H9 (cell line): ENCODE results near the gene NCKAP5. TPM values are rescaled to one million over a fixed set of nuclear protein-coding genes. Genes with fewer than 3 reads are reported as not detected.
A peak's percentile ranks its signal among the peaks of the same experiment; 100 is the strongest.

Experiments
- DNase-seq: peaks from one replicate; pipeline ENCODE4 v3.0.0-alpha.2; 2017
- H2AFZ ChIP-seq: one replicate; pipeline ENCODE4 v1.6.1; 2013; ENCODE audit warnings: mild to moderate bottlenecking, low read length, control low read depth, moderate library complexity
- H2AK5ac ChIP-seq: 2 replicates; pipeline ENCODE4 v1.6.1; 2013; ENCODE audit warnings: low read length, control low read depth, mixed read lengths; ENCODE audit not compliant: insufficient read length
- H2BK120ac ChIP-seq: one replicate; pipeline ENCODE4 v1.6.1; 2013; ENCODE audit warnings: low read depth, mild to moderate bottlenecking, low read length, control low read depth, inconsistent platforms; ENCODE audit not compliant: poor library complexity, severe bottlenecking
- H2BK12ac ChIP-seq: 2 replicates; pipeline ENCODE4 v1.6.1; 2013; ENCODE audit warnings: low read length, control low read depth, mixed read lengths, low read depth; ENCODE audit not compliant: insufficient read length
- H2BK15ac ChIP-seq: 2 replicates; pipeline ENCODE4 v1.6.1; 2013; ENCODE audit warnings: low read depth, low read length, control low read depth
- H2BK20ac ChIP-seq: one replicate; pipeline ENCODE4 v1.6.1; 2013; ENCODE audit warnings: low read depth, mild to moderate bottlenecking, low read length, control low read depth, inconsistent platforms; ENCODE audit not compliant: poor library complexity, severe bottlenecking
- H2BK5ac ChIP-seq: 2 replicates; pipeline ENCODE4 v1.6.1; 2013; ENCODE audit warnings: low read length, control low read depth, mixed read lengths; ENCODE audit not compliant: insufficient read length
- H3K14ac ChIP-seq: 2 replicates; pipeline ENCODE4 v1.6.1; 2013; ENCODE audit warnings: low read length, control low read depth; ENCODE audit not compliant: insufficient read depth
- H3K18ac ChIP-seq: 2 replicates; pipeline ENCODE4 v1.6.1; 2013; ENCODE audit warnings: low read depth, mild to moderate bottlenecking, mixed read lengths, low read length, control low read depth; ENCODE audit not compliant: insufficient read length
- H3K23ac ChIP-seq: 2 replicates; pipeline ENCODE4 v1.6.1; 2013; ENCODE audit warnings: low read length, control low read depth, mixed read lengths, low read depth; ENCODE audit not compliant: insufficient read length
- H3K23me2 ChIP-seq: 2 replicates; pipeline ENCODE4 v1.6.1; 2013; ENCODE audit warnings: low read depth, mild to moderate bottlenecking, mixed read lengths, low read length, control low read depth; ENCODE audit not compliant: insufficient read length, poor library complexity, severe bottlenecking
- H3K27ac ChIP-seq: 2 replicates; pipeline ENCODE4 v1.5.1; 2013; ENCODE audit warnings: low read length, control low read depth, mixed read lengths, low read depth; ENCODE audit not compliant: insufficient read length
- H3K27me3 ChIP-seq: 2 replicates; pipeline ENCODE4 v1.6.1; 2013; ENCODE audit warnings: low read length, control low read depth, inconsistent platforms; ENCODE audit not compliant: insufficient read depth
- H3K4ac ChIP-seq: 2 replicates; pipeline ENCODE4 v1.6.1; 2013; ENCODE audit warnings: low read depth, mild to moderate bottlenecking, control low read depth, inconsistent platforms, low read length, moderate library complexity
- H3K4me1 ChIP-seq: 2 replicates; pipeline ENCODE4 v1.6.1; 2013; ENCODE audit warnings: low read length, control low read depth, inconsistent platforms; ENCODE audit not compliant: insufficient read depth
- H3K4me2 ChIP-seq: 2 replicates; pipeline ENCODE4 v1.6.1; 2013; ENCODE audit warnings: low read length, control low read depth, mixed read lengths; ENCODE audit not compliant: insufficient read length, insufficient read depth
- H3K56ac ChIP-seq: 2 replicates; pipeline ENCODE4 v1.6.1; 2013; ENCODE audit warnings: low read depth, mild to moderate bottlenecking, mixed read lengths, low read length, control low read depth; ENCODE audit not compliant: insufficient read length
- H3K79me1 ChIP-seq: 2 replicates; pipeline ENCODE4 v1.6.1; 2013; ENCODE audit warnings: low read depth, mild to moderate bottlenecking, moderate library complexity, low read length, control low read depth, inconsistent platforms; ENCODE audit not compliant: insufficient read depth, poor library complexity, severe bottlenecking
- H3K79me2 ChIP-seq: 2 replicates; pipeline ENCODE4 v1.6.1; 2013; ENCODE audit warnings: low read length, control low read depth, inconsistent platforms; ENCODE audit not compliant: insufficient read depth
- H3K9ac ChIP-seq: 2 replicates; pipeline ENCODE4 v1.6.1; 2013; ENCODE audit warnings: low read length, control low read depth, mixed read lengths; ENCODE audit not compliant: insufficient read length; ENCODE audit errors: extremely low read depth
- H3K9me3 ChIP-seq: one replicate; pipeline ENCODE4 v1.6.1; 2013; ENCODE audit warnings: low read depth, low read length, inconsistent platforms; ENCODE audit not compliant: control insufficient read depth
- H3T11ph ChIP-seq: one replicate; pipeline ENCODE4 v1.6.1; 2013; ENCODE audit warnings: mild to moderate bottlenecking, low read length, control low read depth, inconsistent platforms
- H4K20me1 ChIP-seq: one replicate; pipeline ENCODE4 v1.6.1; 2013; ENCODE audit not compliant: control insufficient read depth, insufficient read length, insufficient read depth
- H4K5ac ChIP-seq: 2 replicates; pipeline ENCODE4 v1.6.1; 2013; ENCODE audit warnings: low read depth, mild to moderate bottlenecking, mixed read lengths, low read length, control low read depth; ENCODE audit not compliant: insufficient read length
- H4K8ac ChIP-seq: replicated peaks from 2 replicates; pipeline ENCODE4 v1.6.1; 2013; ENCODE audit warnings: low read length, control low read depth, mixed read lengths, low read depth; ENCODE audit not compliant: insufficient read length
- H4K91ac ChIP-seq: 2 replicates; pipeline ENCODE4 v1.6.1; 2013; ENCODE audit warnings: low read depth, mild to moderate bottlenecking, moderate library complexity, mixed read lengths, low read length, control low read depth; ENCODE audit not compliant: insufficient read length
- H3K27ac Mint-ChIP-seq, 3 experiments: 2 replicates in 2 of 3; 3 replicates in 1 of 3; pipeline ENCODE4 v1.8.0; 2020 to 2021; ENCODE audit warnings: mixed read lengths in 3 of 3, mild to moderate bottlenecking in 1 of 3, moderate library complexity in 1 of 3
- H3K27me3 Mint-ChIP-seq: 2 replicates; pipeline ENCODE4 v1.8.0; 2021; ENCODE audit warnings: low read depth, mild to moderate bottlenecking, moderate library complexity, mixed read lengths
- H3K36me3 Mint-ChIP-seq, 3 experiments: 2 replicates in 2 of 3; 3 replicates in 1 of 3; pipeline ENCODE4 v1.8.0; 2020 to 2021; ENCODE audit warnings: low read depth in 3 of 3, mixed read lengths in 3 of 3; ENCODE audit not compliant: insufficient read depth in 1 of 3
- H3K4me1 Mint-ChIP-seq, 2 experiments: 2 replicates each; pipeline ENCODE4 v1.8.0; 2020; ENCODE audit warnings: mixed read lengths in 2 of 2
- H3K4me3 Mint-ChIP-seq, 2 experiments: 2 replicates in 1 of 2; 3 replicates in 1 of 2; pipeline ENCODE4 v1.8.0; 2020 to 2021; ENCODE audit warnings: mild to moderate bottlenecking in 2 of 2, mixed read lengths in 2 of 2, moderate library complexity in 1 of 2
- H3K9me3 Mint-ChIP-seq, 2 experiments: 2 replicates in 1 of 2; 3 replicates in 1 of 2; pipeline ENCODE4 v1.8.0; 2020; ENCODE audit warnings: mild to moderate bottlenecking in 2 of 2, mixed read lengths in 2 of 2, moderate library complexity in 1 of 2
- CTCF ChIP-seq: fragments of 200-600 bp; sonication (generic); conservative IDR thresholded peaks from 3 replicates; pipeline ENCODE4 v1.8.0; 2021; ENCODE audit warnings: antibody characterized with exemption, mild to moderate bottlenecking
- WGBS: extraction: QIAGEN DNeasy Blood & Tissue Kit; methylation state at CpG from one replicate; pipeline ENCODE4 v1.1.7; 2013; ENCODE audit warnings: missing lambda C conversion rate, low lambda C conversion rate, mixed read lengths; ENCODE audit not compliant: insufficient read length; ENCODE audit errors: extremely low coverage; 5-methylcytosine and 5-hydroxymethylcytosine counted together
- total RNA-seq: library from RNA; stranded (reverse); gene quantifications from 2 replicates; pipeline ENCODE4 v1.2.1, GENCODE V29; 2021

The NCKAP5 gene
- total RNA-seq, 1 experiment from 2014 or later = 0.26 TPM

- Histone ChIP-seq H3K56ac (no peak overlapping the region), H2BK12ac (no peak overlapping the region), H3K27ac (no peak overlapping the region), H3K27me3 (no peaks in the 10 kb centered on the region), H3K4me1 (no peaks in the 10 kb centered on the region), H3K4me2 (no peak overlapping the region), H2BK120ac (no peak overlapping the region), H4K20me1 (no peaks in the 10 kb centered on the region), H3K9me3 (no peaks in the 10 kb centered on the region), H3K9ac (no peak overlapping the region), H3T11ph (no peak overlapping the region), H3K18ac (no peak overlapping the region), H3K79me2 (no peaks in the 10 kb centered on the region), H2BK20ac (no peak overlapping the region), H4K91ac (no peak overlapping the region), H3K4ac (no peak overlapping the region), H4K8ac (no peak overlapping the region), H3K23ac (no peak overlapping the region), H2BK15ac (no peak overlapping the region), H2BK5ac (no peak overlapping the region), H4K5ac (no peak overlapping the region), H2AFZ (no peak overlapping the region), H3K79me1 (no peaks in the 10 kb centered on the region), H2AK5ac (no peak overlapping the region), H3K14ac (no peak overlapping the region), H3K23me2 (no peaks in the 10 kb centered on the region)
- Mint-ChIP-seq H3K27me3 (no peaks in the 10 kb centered on the region; the same call in none of the 2 replicates), H3K9me3 (no peaks in the 10 kb centered on the region), H3K4me1 (no peaks in the 10 kb centered on the region), H3K27ac (no peak overlapping the region), H3K36me3 (no peaks in the 10 kb centered on the region; a peak in 1 of 7 replicates), H3K4me3 (no peak overlapping the region)
- peak; percentile 50 for DNase-seq
- no peak for TF ChIP-seq CTCF
- WGBS = no CpG with 5 or more reads among the region's 4 CpGs
These were observed 504.5 kb downstream of the NCKAP5 start for GRCh38 chr2:133063775-133064174.
